Lower leg skin (tissue), 3 donors: ENCODE measurements around the gene BRS3.

ENCODE experiments used
- POLR2A ChIP-seq, 2 donors: fragments of 450-650 bp; IDR thresholded peaks; one replicate each; pipeline ENCODE4 v1.6.1; 2016 to 2017; ENCODE audit warnings: antibody characterized with exemption in 2 of 2, mild to moderate bottlenecking in 1 of 2, moderate library complexity in 1 of 2
- TF ChIP-seq, protein P1 (sequence below), 3 donors: fragments of 450-650 bp; IDR thresholded peaks; one replicate each; pipeline ENCODE4 v1.5.1; 2016; ENCODE audit warnings: antibody characterized with exemption in 3 of 3, mild to moderate bottlenecking in 3 of 3, moderate library complexity in 2 of 3

DNA sequence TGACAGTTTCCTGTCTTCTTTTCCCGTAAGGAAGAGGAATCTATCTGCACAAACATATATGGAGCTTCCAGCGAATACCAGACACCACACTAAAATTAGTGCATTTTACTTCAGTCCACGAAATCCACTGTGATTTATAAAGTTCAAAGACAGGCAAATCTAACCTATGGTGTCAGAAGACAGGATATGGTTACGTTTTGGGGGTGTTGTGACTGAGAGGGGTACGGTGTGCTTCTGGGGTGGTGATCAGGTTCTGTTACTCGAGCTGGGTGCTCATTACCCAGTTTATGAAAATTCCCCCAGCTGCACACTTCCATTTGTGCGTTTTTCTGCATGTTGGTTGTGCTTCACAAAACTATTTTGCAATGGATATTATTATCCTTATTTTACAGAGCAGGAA, 54.5 kb downstream of the BRS3 start:
- TF ChIP-seq, protein P1, sequence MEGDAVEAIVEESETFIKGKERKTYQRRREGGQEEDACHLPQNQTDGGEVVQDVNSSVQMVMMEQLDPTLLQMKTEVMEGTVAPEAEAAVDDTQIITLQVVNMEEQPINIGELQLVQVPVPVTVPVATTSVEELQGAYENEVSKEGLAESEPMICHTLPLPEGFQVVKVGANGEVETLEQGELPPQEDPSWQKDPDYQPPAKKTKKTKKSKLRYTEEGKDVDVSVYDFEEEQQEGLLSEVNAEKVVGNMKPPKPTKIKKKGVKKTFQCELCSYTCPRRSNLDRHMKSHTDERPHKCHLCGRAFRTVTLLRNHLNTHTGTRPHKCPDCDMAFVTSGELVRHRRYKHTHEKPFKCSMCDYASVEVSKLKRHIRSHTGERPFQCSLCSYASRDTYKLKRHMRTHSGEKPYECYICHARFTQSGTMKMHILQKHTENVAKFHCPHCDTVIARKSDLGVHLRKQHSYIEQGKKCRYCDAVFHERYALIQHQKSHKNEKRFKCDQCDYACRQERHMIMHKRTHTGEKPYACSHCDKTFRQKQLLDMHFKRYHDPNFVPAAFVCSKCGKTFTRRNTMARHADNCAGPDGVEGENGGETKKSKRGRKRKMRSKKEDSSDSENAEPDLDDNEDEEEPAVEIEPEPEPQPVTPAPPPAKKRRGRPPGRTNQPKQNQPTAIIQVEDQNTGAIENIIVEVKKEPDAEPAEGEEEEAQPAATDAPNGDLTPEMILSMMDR (IDR thresholded peaks at IDR 0.05), result no peak
- TF ChIP-seq POLR2A (IDR thresholded peaks at IDR 0.05), result no peak
